ENCODE data around the gene MCTP2.
"Not testable (repeated sequence)": the region's sequence is repeated elsewhere in the genome, so short reads cannot be mapped to it uniquely, and the experiment has no call there.

GRCh38 chr15:94257776-94258175 is 26.4 kb downstream of the MCTP2 start:
- not testable (repeated sequence) for TF ChIP-seq SIN3A (conservative IDR thresholded peaks at IDR 0.05 in 1 of 2, IDR thresholded peaks at IDR 0.05 in 1 of 2; ENCODE audit: low read depth in 1 of 2, low read length in 2 of 2); CTCF (IDR thresholded peaks at IDR 0.05; ENCODE audit: control extremely low read depth in 1 of 3, insufficient read depth in 1 of 3, low read depth in 1 of 3, low read length in 3 of 3); POLR2AphosphoS5 (IDR thresholded peaks at IDR 0.05; ENCODE audit: low read depth, low read length); EGR1 (IDR thresholded peaks at IDR 0.05; ENCODE audit: borderline replicate concordance, low read depth, low read length); HDAC6 (IDR thresholded peaks at IDR 0.05; ENCODE audit: low read depth, low read length); POLR2A (IDR thresholded peaks at IDR 0.05; ENCODE audit: control extremely low read depth in 1 of 2, low read depth in 2 of 2, low read length in 2 of 2); RAD21 (IDR thresholded peaks at IDR 0.05 in 1 of 2, conservative IDR thresholded peaks at IDR 0.05 in 1 of 2; ENCODE audit: low read depth in 2 of 2, low read length in 2 of 2); PHF8 (conservative IDR thresholded peaks at IDR 0.05; ENCODE audit: low read depth, low read length); SP1 (IDR thresholded peaks at IDR 0.05; ENCODE audit: low read depth, low read length)
